ENCODE measurements around the gene LMAN1L.

Gene LMAN1L

DNA sequence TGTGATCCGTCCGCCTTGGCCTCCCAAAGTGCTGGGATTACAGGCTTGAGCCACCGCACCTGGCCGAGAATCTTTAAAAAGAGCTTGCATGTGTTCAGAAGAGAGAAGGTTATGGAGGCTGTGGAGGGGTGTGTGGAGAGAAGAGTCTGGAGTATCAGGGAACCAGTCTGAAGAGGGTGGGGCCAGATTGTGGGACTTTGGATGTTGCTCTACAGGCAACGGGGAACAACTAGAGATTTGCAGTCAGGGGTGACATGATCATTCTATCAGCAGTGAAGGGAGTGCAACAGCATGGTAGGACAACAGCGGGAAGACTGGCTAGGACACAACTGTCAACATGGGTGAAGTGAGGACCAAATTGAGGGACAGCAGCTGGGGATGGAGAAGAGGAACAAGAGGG, 51.7 kb downstream of the LMAN1L start:
- DNase-seq = no peak

DNA sequence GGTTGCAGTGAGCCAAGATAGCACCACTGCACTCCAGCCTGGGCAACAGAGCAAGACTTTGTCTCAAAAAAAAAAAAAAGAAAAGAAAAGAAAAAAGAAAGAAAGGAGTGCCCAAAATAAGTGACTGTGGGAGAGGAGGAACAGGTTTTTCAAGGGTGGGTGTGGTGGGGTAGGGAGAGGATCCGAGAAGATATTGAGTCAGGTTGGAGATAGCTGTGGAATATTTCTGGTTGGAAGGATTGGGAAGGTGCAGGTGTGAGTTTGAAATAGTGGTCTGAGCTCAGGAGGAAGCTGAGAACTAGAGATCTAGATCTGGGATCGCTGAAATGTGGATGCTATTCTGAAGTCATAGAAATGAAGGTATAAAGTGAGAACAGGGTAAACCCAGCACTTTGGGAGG, 52.7 kb downstream of the LMAN1L start:
- no peak for DNase-seq

DNA sequence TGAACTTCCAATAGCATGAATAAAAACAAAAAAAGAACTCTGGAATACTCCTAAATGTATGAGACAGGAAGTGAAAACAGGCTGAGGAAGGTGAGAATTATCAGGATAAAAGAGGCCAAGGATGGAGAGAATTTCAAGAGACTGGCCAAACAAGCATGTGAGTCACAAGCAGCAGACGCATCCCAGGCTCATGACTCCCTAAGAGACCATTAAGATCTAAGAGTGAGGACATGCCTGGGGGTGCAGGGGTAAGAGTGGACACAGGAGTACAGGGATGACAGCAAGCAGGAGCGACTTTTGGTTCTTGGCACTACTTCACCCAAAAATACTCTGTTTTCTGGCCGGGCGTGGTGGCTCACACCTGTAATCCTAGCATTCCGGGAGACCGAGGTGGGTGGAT, 53.5 kb downstream of the LMAN1L start:
- DNase-seq = no peak

DNA sequence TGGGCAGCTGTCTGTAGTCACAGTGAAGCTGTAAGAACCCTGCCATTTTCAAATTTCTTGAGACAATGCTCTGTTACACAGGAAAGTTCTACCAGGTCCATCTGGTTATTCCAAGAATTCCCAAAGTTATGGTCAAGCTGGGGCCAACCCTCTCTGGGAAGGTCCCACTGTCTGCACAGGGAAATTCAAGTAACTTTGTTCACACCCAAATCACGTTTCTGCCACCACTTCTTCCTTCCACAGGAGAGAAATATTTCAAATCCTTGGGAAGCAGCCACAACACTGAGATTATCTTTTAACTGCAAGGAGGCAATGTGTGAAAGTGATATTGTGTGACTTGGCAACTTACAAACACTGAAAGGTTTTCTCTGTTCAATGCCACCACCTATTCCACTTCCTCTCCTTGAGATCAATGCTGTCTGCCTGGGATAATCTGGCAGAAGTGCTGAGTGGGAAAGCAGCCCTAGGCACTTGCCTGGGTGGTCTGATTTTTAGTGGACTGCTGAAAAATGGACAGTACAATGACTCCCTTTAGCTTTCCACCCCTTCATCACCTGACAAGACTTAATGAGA, 54.9 kb downstream of the LMAN1L start:
- no peak for DNase-seq

DNA sequence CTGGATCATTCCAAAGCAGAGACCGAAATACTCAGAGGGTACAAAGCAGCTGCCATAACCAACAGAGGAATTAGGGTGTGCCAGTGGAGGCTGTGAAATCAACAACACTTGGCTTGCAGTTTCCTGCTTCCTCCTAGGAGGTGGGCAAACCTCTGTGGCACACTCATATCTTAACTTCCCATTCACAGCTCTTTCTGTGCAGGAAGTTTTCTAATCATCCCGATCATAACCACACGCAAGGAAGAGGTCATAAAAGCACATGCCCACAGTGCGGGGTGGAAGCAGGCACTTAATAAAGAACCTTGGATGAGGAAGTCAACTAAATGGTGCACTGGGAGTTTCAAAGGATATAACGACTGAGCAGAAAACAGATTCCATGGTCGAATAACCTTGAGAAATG, 55.4 kb downstream of the LMAN1L start:
- DNase-seq = no peak

DNA sequence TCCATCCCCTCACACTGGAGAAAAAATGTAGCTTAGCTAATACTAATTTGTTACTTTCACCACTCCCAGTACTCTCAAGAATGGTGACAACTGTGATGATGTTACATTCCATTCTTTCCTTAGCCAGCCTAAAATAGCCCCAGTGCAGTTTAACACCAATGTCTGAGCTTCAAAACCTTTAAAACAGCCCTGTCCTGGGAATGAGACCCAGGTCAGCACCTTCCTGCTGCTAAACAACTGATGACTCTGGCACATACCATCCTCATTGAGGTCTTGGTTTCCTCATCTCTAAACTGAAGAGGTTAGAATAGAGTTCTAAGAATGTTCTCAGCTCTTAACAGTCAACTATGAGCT, 56.7 kb downstream of the LMAN1L start:
- no peak for DNase-seq

DNA sequence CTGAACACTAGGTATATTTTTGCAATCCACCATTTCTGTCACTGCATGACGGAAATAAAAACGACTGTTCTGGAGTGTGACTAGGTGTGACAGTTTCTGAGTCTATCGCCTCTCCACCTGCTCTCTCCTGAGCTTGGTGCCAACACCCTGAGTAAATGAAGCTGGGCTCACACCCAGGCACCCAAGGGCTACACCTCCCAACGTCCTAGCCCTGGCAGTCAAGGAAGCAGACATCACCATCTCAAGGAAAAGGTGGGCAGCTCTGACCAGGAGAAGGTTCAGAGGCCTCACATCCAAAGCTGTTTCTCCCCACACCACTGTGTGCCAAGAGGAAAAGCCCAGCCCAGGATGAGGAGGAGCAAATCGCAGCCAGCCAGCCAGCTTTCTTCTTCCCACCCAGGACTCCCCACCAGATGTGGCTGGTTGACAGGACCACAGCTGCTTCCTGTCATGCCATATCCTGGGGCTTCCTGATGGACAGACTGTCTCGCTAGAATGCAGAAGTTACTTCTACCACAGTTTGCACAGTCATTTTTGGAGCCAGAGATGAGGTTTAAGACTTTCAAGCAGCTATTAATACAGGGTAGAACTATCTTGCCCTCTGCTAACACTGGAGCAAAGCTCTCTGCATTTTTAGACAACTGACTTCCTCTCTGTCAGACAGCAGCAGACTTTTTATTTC, 57.2 kb downstream of the LMAN1L start:
- DNase-seq = no peak

DNA sequence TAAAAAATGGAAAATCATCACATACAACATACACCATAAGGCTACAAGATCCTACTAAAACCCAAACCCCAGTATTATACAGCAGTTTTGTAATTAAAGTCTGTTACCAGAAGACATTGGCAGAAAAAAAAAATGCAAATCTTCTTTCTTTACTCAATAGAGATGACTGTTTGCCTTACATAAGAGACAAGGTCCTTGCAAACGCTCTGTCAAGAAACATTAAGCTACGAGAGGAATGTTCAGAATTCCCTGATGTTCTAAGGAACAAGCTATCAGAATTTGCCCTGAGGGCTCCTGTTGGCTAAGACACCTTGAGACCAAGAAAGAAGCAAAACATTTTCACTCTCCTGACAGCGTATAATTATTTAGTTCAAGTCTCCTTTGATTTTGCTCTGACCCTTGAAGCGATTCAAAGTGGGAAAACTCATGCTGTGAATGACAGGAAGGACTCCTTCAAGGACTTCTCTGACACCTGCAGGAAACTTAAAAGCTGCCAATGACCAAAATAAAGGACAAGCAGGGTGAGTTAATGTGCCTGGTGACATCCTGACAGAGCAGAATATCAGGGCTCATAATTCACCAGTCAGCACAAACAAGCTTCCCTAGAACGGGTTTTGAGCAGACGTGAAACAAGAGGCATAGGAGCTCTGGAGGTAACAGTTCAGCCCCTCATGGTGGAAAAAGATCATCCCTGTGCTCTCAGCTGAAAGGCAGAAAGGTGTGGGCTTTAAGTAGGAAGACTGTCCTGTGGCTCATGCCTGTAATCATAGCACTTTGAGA, 58.0 kb downstream of the LMAN1L start:
- no peak for DNase-seq

DNA sequence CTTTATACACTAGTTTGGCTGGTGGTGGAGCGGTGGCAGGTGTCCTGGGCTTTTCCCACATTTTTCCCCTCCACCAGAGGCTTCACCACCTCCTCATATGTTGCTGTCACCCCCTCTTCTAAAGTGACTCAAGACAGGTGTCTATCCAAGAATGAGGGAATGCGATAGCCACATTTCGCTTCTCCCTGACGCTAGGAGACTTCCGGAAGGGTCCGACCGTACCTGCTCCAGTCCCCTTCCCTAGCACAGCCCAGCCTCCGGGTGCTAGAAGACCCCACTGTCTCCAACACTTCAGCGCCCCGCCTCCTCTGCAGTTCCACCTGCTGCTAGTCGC, 60.0 kb downstream of the LMAN1L start:
- DNase-seq = no peak

DNA sequence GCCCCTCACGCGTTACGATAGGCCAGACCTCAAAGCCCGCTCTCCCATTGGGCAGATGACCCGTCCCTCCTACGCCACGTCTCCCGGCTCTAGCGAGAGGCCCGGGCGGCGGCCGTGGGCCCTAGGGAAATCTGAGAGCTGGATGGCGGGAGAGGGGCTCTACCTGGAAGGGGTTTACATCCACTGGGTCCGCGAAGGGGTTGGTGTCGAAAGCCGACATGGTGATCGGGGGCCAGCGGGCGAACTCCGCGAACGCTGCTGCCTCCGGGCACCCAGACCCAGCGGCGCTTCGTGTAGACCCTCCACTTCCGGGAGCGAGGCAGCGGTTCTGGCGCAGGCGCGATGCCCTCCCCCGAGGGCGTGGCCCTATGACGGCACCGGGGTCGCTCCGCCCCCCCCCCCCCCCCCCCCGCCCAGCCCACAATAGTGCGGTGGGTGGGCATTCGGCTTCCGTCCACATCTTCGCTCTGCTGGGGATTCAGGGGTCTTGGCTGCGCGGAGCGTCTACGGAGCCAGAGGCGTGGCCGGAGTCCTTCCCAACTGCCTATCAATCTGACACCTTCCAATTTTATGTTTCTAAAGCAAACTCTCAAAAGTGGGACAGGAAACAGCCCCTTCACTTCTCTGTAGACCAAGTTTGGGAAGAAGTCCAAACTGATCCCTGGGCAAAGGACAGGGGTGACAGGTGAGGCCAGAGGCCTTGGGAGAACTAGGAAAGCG, 60.6 kb downstream of the LMAN1L start, which contains the start of gene SCAMP2:
TSS of gene SCAMP2 (minus strand) at position 330 of the 720 bp plus-strand sequence. CDS start at position 220, 110 bp downstream.
- DNase-seq = peak; percentile 79 to 84

DNA sequence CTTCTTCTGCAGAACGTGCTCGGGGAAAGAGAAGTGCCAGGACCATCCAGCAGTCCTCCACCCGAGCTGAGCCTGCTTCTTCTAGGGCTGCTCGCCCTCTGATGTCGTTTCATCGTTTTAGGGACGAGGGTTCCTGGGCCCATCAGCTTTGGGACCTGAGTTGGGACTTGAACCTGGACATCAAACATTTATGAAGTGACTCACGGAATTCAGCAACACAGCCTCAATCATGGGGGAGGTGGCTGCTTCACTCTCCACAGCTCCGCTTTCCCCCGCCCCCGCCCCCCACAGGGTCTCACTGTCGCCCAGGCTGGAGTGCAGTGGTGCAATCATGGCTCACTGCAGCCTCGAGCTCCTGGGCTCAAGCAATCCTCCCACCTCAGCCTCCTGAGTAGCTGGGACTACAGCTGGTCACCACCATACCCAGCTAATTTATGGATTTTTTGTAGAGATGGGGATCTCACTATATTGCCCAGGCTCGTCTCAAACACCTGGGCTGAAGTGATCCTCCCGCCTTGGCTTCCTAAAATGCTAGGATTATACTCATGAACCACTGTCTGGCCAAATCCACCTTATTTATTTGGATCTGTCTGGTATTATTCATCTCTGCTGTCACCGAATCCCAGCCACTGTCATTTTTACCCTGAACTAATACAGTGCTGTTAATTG, 61.3 kb downstream of the LMAN1L start:
- DNase-seq = no peak
